NCI-H2081 (cell line): ENCODE data around the gene AHCY.
"Not testable (repeated sequence)": the region's sequence is repeated elsewhere in the genome, so short reads cannot be mapped to it uniquely, and the experiment has no call there.

ENCODE experiments used
- DNase-seq, 2 experiments: peaks; one replicate each; lab custom pipeline; 2025; lab: John Stamatoyannopoulos, UW

AHCY gene

DNA sequence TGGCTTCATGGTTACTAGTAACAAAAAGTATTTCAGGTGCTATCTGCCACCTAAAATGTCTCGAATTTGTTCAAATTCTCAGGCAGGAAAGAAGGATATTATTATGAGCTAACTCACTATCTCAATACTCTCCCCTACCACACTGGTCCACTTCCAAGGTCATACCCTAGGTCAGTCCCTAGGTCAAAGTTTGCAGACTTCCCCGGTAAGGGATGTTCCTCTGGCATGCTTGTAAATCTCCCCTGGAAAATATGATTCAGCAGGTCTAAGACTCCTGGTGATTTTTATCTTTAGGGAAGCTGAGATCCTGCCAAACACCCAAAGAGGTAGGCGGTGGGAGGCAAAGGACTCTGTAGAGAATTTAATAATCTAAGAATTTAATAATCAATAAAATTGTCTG is 6.7 kb downstream of the AHCY start:
- no peak for DNase-seq

DNA sequence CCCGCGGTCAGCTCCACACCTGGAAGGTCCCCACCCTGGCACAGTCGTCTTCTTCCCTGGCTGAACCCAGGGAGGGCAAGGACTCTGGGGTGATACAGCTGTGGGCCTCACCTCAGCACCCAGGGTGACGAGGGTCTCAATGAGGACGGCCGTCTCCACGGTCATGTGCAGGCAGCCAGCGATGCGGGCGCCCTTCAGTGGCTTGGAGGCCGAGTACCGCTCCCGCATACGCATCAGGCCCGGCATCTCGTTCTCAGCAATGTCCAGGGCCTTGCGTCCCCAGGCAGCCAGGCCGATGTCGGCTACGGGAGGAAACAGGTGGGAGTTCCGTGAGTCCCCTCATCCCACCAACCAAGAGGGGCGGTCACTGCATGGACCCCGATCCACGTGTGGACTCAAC is 7.9 kb downstream of the AHCY start:
- DNase-seq = no peak

- no peak for DNase-seq
These were observed 8.6 kb downstream of the AHCY start for GRCh38 chr20:34294563-34294962.

DNA sequence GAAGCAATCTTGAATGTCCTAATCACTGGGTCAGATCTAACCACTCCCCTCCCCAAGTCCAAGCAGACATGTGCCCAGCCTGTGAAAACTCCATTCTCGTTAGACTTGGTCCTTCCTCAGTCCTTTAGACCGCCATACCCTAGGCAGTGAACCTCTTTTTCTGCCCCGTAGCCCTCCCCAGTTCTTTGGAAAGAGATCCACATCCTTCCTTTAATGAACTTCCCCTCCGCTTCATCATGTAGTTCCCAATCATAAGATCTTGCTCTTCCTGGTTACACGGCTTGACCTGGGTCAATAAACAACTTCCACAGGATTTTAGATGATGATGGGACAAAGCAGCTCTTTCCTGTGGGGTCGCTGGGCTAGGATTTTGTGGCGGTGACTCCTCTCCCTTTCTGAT is 9.6 kb downstream of the AHCY start:
- DNase-seq = no peak

DNA sequence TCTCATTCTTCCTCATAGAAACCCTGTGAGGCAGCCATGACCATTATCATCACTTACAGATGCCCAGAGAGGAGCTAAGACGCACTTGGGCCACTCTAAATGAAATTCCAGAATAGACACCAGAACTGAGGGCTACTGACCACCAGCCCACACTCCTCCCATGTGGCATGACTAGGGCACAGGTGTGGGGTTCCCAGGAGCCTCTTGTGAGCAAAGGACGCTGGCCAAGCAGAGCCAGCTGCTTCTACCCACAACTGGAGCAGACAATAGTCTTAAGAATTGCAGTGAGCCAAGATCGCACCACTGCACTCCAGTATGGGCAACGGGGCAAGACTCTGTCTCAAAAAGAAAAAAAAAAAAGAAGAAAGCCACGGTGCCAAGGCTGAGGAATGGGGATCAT is 10.0 kb downstream of the AHCY start:
- no peak for DNase-seq

DNA sequence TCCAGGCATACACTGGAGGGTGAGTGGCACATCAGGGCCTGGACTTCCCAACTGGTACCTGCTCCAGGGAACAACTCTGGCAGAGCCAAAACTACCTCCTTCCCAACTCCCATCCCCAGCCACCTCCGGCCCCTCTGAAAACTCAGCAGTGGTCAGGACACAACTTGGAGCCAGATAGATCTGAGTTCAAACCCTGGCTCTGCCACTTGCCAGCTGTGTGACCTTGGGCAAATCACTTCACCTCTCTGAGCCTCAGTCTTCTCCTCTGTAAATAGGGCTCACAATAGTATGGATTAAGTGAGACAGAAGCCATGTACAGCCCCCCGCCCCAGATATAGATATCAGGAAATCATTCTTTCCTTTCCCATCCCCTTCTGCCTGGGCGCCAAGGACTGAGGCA is 10.7 kb downstream of the AHCY start:
- DNase-seq = no peak

DNA sequence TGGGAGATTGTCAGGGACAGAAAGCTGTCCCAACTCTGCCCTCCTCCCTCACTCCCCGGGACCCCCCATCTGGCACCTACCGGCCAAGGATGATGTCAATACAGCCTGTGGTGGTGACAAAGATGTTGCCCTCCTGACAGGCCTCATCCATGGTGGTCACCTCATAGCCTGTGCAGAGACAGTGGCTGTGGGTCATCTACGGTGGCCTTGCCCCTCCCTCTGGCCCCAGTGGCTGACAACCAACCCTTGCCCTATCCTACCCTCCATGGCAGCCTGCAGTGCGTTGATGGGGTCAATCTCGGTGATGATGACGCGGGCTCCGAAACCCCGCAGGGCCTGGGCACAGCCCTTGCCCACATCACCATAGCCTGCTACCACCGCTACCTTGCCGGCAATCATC is 12.7 kb downstream of the AHCY start:
- no peak for DNase-seq

DNA sequence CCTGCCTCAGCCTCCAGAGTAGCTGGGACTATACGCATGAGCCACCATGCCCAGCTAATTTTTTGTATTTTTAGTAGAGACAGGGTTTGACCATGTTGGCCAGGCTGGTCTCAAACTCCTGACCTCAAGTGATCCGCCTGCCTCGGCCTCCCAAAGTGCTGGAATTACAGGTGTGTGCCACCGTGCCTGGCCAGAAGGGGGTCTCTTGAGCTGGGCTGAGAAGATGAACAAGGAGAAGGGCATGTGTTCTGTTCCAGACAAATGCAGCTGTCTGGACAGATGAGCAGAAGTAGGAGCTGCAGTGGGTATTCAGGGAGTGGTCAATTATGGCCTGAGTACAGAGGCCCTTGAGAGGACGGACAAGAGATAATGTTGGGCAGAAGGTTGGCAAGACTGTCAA is 15.7 kb downstream of the AHCY start:
- not testable (repeated sequence) for DNase-seq

- DNase-seq = no peak
These were observed 17.7 kb downstream of the AHCY start for GRCh38 chr20:34285450-34285849.

GRCh38 chr20:34283844-34284243 is 19.3 kb downstream of the AHCY start:
- no peak for DNase-seq

DNA sequence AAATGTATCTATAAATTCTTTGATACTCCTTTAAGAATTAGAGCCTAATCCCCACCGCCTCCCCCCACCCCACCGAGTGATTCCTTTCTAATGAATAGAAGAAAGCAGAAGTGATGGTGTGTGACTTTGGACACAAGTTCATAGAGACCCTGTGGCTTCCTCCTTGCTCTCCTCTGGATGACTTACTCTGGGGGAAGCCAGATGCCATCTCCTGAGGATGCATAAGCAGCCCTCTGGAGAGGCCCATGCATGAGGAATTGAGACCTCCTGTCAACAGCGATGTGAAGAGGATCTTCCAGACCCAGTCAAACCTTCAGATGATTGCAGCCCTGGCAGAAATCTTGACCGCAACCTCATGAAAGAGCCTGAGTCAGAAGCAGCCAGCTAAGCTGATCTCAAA is 21.1 kb downstream of the AHCY start:
- DNase-seq = no peak

GRCh38 chr20:34281177-34281576 is 22.0 kb downstream of the AHCY start:
- DNase-seq = no peak

GRCh38 chr20:34274694-34275093 is 28.5 kb downstream of the AHCY start:
- DNase-seq = no peak

DNA sequence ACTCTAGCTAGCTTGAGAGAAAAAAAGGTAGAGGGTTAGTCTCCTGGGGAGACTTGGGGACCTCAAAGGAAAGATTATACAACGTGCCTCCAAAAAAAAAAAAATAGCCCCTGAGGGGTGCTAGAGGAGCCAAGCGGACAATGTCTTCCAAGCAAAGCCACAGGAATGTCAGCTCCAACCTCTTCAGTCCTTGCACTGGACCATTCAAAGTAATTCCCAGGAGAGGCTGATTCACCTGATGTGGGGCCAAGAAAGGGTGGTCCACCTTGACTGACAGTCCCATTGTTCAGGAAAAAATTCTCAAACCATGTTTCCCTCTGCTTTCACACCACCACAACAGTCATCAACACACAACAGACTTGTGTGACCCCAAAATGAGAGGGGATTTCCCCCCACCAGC is 31.2 kb downstream of the AHCY start:
- DNase-seq = no peak

DNA sequence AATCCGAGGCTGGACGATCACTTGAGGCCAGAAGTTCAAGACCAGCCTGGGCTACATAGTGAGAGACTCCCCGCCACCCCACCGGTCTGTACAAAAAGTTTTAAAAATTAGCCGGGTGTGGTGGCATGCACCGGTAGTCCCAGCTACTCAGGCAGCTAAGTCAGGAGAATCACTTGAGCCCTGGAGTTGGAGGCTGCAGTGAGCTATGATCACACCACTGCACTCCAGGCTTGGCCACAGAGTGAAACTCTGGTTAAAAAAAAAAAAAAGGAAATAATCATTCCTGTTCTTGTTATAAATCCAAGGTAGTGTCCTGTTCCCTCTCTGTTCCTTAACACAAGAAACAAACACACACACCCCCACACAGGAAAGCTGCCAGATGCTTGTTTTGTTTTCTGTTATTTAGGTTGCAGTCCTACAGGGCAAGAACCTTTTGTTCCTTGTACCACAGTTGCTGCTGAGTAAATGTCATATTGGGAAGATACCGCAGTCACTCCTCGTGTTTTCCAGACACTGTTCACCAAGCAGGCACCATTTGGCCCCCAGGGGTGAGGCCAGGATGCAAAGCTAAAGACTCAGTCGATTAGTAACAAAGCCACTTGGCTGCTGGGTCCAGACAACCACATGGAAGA is 33.0 kb downstream of the AHCY start:
- no peak for DNase-seq

DNA sequence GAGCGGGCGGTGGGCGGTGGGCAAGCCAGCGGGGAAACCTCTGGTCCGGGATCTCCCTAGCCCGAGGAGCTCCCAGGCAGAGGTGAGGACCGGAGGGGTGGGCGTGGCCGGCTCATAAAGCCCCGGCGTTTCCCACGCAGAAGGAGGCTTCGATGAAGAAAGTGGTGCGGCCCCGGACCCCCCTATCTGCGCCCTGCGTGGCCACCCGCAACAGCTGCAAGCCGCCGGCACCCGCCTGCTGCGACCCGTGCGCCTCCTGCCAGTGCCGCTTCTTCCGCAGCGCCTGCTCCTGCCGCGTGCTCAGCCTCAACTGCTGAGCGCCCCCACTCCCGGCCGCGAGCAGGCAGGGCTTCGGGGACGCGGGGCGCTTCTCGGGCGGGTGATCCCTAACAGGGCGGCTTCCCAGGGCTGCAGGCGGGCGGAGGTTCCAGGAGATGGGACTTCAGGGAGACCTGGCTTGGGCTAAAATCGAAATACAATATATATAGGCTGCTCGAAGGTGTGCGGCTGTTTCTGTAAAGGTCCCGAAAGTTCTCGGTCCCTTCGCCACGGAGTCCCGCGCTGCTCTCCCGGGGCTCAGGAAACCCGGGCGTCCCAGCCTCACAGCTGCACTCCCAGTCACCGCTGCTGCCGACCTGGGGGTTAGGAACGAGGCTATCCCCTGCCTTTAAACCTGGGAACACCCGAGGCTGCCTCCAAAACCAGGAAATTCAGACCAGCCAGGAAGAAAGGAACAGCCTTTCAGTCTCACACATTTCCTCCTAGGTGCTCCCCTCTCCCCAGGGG is 34.1 kb downstream of the AHCY start:
- DNase-seq = no peak

DNA sequence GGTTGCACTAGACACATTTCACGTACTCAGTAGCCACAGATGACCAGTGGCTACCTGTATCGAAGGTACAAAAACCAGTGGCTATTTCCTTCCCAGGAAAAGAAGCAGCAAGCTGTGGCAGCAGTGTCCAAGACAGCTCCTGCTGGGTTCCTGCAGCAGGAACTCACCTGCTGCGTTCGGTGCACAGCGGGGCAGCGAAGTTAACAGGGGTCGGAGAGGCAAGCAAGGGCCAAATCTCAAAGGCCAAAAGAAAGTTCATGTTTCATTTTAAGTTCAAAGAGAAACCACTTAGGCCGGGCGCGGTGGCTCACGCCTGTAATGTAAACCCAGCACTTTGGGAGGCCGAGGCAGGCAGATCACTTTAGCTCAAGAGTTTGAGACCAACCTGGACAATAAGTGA is 35.0 kb downstream of the AHCY start:
- no peak for DNase-seq

- no peak for DNase-seq
These were observed 39.0 kb downstream of the AHCY start for GRCh38 chr20:34264141-34264540.

DNA sequence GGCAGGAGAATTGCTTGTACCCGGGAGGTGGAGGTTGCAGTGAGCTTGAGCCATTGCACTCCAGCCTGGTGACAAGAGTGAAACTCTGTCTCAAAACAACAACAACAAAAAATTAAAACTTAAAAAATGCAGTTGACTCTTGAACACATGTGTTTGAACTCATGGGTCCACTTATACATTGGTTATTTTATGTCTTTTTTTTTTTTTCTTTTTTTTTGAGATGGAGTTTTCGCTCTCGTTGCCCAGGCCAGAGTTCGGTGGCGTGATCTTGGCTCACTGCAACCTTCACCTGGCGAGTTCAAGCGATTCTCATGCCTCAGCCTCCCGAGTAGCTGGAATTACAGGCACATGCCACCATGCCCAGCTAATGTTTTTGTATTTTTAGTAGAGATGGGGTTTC is 39.7 kb downstream of the AHCY start:
- DNase-seq = not testable (repeated sequence)

DNA sequence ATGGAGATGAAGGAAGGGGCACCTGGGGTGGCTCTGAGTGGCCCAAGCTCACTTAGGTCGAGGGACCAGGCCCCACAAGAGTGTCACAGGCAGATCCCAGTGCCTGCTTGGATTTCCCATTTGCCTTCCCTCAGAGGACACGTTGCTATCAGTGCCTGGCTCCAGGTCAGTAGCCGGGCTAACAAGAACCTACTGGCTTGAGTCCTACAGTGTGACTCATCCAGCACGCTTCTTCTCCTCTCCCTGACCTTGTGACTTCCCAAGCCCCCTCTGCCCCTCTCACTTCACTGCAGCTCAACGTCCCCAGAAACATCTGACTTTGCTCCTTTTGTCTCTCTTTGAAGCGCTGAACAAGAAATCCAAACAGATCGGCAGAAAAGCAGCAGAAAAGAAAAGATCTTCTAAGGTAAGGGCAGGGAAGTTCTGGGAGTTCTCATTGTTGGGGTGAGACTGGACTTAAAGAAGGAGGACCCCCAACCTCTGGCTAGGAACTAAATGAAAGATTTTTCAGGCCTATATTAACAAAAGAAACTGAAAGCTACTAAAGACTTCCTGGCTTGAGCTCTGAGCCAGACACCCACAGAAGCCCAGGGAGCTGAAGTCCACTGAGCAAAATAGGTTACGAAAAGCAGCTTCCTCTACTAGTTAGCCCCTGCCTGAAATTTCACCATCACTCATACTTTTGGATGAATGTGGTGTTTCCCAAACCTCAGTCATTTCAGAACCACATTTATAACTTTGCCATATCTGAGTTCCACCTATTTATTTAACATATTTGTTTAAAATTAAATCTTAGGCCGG is 40.5 kb downstream of the AHCY start:
- DNase-seq = no peak

GRCh38 chr20:34260208-34260942 is 42.8 kb downstream of the AHCY start:
- no peak for DNase-seq

DNA sequence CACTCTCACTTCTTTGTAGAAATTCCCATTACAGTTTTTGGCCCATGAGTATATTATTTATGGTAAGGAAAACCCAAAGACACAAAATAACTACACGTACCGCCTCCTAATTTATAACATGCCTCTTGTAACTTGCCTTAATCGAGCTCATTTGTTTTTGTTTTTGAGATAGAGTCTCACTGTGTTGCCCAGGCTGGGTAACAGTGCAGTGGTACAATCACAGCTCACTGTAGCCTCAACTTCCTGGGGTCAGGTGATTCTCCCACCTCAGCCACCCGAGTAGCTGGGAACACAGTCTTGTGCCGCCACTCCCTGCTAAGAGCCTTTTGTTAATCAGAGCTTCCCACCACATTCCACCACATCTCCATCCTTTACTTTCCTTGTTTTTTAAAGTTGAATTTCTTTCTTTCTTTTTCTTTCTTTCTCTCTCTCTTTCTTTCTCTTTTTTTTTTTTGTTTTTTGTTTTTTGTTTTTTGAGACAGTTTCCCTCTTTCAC is 46.5 kb downstream of the AHCY start:
- DNase-seq = no peak
